Urinary bladder (tissue), 4 donors: Measurements from ENCODE around the gene OR51B5. TPM values are rescaled to one million over a fixed set of nuclear protein-coding genes. Genes with fewer than 3 reads are reported as not detected.
"Not testable (repeated sequence)": the region's sequence is repeated elsewhere in the genome, so short reads cannot be mapped to it uniquely, and the experiment has no call there.

Experiments used
- DNase-seq: peaks from one replicate; pipeline ENCODE4 v3.0.0-alpha.2; 2015; ENCODE audit errors: extremely low spot score
- H3K27ac ChIP-seq: one replicate; pipeline ENCODE4 v1.5.1; 2013; ENCODE audit warnings: low read depth, mild to moderate bottlenecking, moderate library complexity
- H3K36me3 ChIP-seq: one replicate; pipeline ENCODE4 v1.6.1; 2013; ENCODE audit warnings: mild to moderate bottlenecking, moderate library complexity; ENCODE audit not compliant: insufficient read depth
- H3K4me1 ChIP-seq: one replicate; pipeline ENCODE4 v1.6.1; 2013; ENCODE audit warnings: mild to moderate bottlenecking, moderate library complexity; ENCODE audit not compliant: insufficient read depth
- H3K4me3 ChIP-seq: one replicate; pipeline ENCODE4 v1.5.1; 2013; ENCODE audit warnings: low read depth, low read length
- WGBS: extraction: QIAGEN DNeasy Blood & Tissue Kit; methylation state at CpG from one replicate; pipeline ENCODE4 v1.1.7; 2013; 5-methylcytosine and 5-hydroxymethylcytosine counted together
- polyA plus RNA-seq: library from polyadenylated mRNA; stranded (reverse); fragments of 200-250 nt; gene quantifications from one replicate; pipeline ENCODE4 v1.2.3, GENCODE V29; 2013
- total RNA-seq: library from RNA; depleted of rRNA; stranded (reverse); fragments of >200 nt; gene quantifications from one replicate; pipeline ENCODE4 v1.2.3, GENCODE V29; 2014
- donor health status: healthy with polysubstance abuse.
- donor health status: healthy.

The OR51B5 gene
- total RNA-seq = 4.3 TPM
- not detected for polyA plus RNA-seq

GRCh38 chr11:5343474-5344335 lies at the start of gene OR51B5:
Gene OR51B5 (minus strand): TSS chr11:5343524. CDS start chr11:5343524, 0 bp downstream.
- H3K27ac ChIP-seq = no peak within 1 kb of the TSS
- H3K4me1 ChIP-seq = no peaks in the 10 kb centered on the region
- 76% methylated on average over 6 of the region's 6 CpGs for WGBS
- H3K4me3 ChIP-seq = no peak within 1 kb of the TSS
- no peaks in the 10 kb centered on the region for H3K36me3 ChIP-seq
- DNase-seq = no peak

GRCh38 chr11:5390210-5390609 lies 46.9 kb upstream of the OR51B5 start:
- Histone ChIP-seq H3K27ac (no peak overlapping the region), H3K4me1 (no peaks in the 10 kb centered on the region), H3K36me3 (no peaks in the 10 kb centered on the region), H3K4me3 (no peak overlapping the region)
- DNase-seq = no peak
- 78% methylated on average over 2 of the region's 2 CpGs for WGBS

GRCh38 chr11:5384335-5384734 lies 41.0 kb upstream of the OR51B5 start:
- H3K36me3 ChIP-seq = no peaks in the 10 kb centered on the region
- H3K27ac ChIP-seq = no peak overlapping the region
- H3K4me3 ChIP-seq = no peak overlapping the region
- no peaks in the 10 kb centered on the region for H3K4me1 ChIP-seq
- 64% methylated on average over 2 of the region's 2 CpGs for WGBS
- no peak for DNase-seq

GRCh38 chr11:5383576-5383975 lies 40.3 kb upstream of the OR51B5 start, which contains the start of gene OR51M1:
Gene OR51M1 (plus strand): TSS chr11:5383812. CDS start chr11:5389399, 5,587 bp downstream.
- Histone ChIP-seq H3K4me3 (no peak within 1 kb of the TSS), H3K4me1 (no peaks in the 10 kb centered on the region), H3K36me3 (no peaks in the 10 kb centered on the region), H3K27ac (no peak within 1 kb of the TSS)
- no peak for DNase-seq
- 42% methylated on average over 1 of the region's 1 CpG for WGBS

GRCh38 chr11:5380740-5381342 lies 37.5 kb upstream of the OR51B5 start:
- Histone ChIP-seq H3K36me3 (no peaks in the 10 kb centered on the region), H3K4me1 (no peaks in the 10 kb centered on the region), H3K27ac (no peak overlapping the region), H3K4me3 (no peak overlapping the region)
- no peak for DNase-seq
- WGBS = 75% methylated on average over 4 of the region's 4 CpGs

- no peaks in the 10 kb centered on the region for H3K4me1 ChIP-seq
- H3K27ac ChIP-seq = no peak overlapping the region
- DNase-seq = no peak
- H3K4me3 ChIP-seq = no peak overlapping the region
- no peaks in the 10 kb centered on the region for H3K36me3 ChIP-seq
Observed at GRCh38 chr11:5369789-5370188, 26.5 kb upstream of the OR51B5 start.

- no peak overlapping the region for H3K27ac ChIP-seq
- no peaks in the 10 kb centered on the region for H3K36me3 ChIP-seq
- H3K4me1 ChIP-seq = no peaks in the 10 kb centered on the region
- WGBS = 34% methylated on average over 3 of the region's 3 CpGs
- H3K4me3 ChIP-seq = no peak overlapping the region
- DNase-seq = no peak
Observed at GRCh38 chr11:5368502-5369043, 25.2 kb upstream of the OR51B5 start.

GRCh38 chr11:5367448-5368074 lies 24.2 kb upstream of the OR51B5 start:
- Histone ChIP-seq H3K4me1 (no peaks in the 10 kb centered on the region), H3K27ac (no peak overlapping the region), H3K4me3 (no peak overlapping the region), H3K36me3 (no peaks in the 10 kb centered on the region)
- no peak for DNase-seq
- 20% methylated on average over 2 of the region's 2 CpGs for WGBS

GRCh38 chr11:5366856-5367255 lies 23.5 kb upstream of the OR51B5 start:
- H3K4me1 ChIP-seq = no peaks in the 10 kb centered on the region
- no peaks in the 10 kb centered on the region for H3K36me3 ChIP-seq
- H3K27ac ChIP-seq = no peak overlapping the region
- 0% methylated on average over 1 of the region's 1 CpG for WGBS
- DNase-seq = no peak
- H3K4me3 ChIP-seq = no peak overlapping the region

- not testable (repeated sequence) for H3K4me3 ChIP-seq, H3K27ac ChIP-seq, H3K36me3 ChIP-seq, H3K4me1 ChIP-seq, DNase-seq
- 77% methylated on average over 6 of the region's 6 CpGs for WGBS
Observed at GRCh38 chr11:5366365-5366764, 23.0 kb upstream of the OR51B5 start.

- Histone ChIP-seq H3K4me1 (no peaks in the 10 kb centered on the region), H3K27ac (no peak overlapping the region), H3K4me3 (no peak overlapping the region), H3K36me3 (no peaks in the 10 kb centered on the region)
- no peak for DNase-seq
- 26% methylated on average over 1 of the region's 2 CpGs for WGBS
Observed at GRCh38 chr11:5364214-5364613, 20.9 kb upstream of the OR51B5 start.

GRCh38 chr11:5363679-5364078 lies 20.4 kb upstream of the OR51B5 start:
- 89% methylated on average over 1 of the region's 1 CpG for WGBS
- no peaks in the 10 kb centered on the region for H3K4me1 ChIP-seq
- no peak for DNase-seq
- H3K27ac ChIP-seq = no peak overlapping the region
- H3K4me3 ChIP-seq = no peak overlapping the region
- H3K36me3 ChIP-seq = no peaks in the 10 kb centered on the region

GRCh38 chr11:5362017-5362625 lies 18.8 kb upstream of the OR51B5 start:
- WGBS = 51% methylated on average over 3 of the region's 3 CpGs
- H3K27ac ChIP-seq = no peak overlapping the region
- no peak overlapping the region for H3K4me3 ChIP-seq
- no peak for DNase-seq
- no peaks in the 10 kb centered on the region for H3K4me1 ChIP-seq
- no peaks in the 10 kb centered on the region for H3K36me3 ChIP-seq
